HEK293 (cell line): ENCODE data around the gene CYS1.

Experiments used
- CTCF ChIA-PET: fragments of 350-600 bp; formaldehyde crosslinking; extraction: SDS; loops from one replicate; lab custom pipeline; 2021; ENCODE audit warnings: antibody characterized with exemption; lab: Yijun Ruan, JAX
- POLR2A ChIA-PET: fragments of 300-600 bp; formaldehyde crosslinking; extraction: SDS; loops from one replicate; lab custom pipeline; 2020; ENCODE audit warnings: antibody characterized with exemption, inconsistent platforms; lab: Yijun Ruan, JAX
- H3K27ac ChIP-seq: fragments of 200-500 bp; sonication (Bioruptor generic); 2 replicates; pipeline ENCODE4 v1.5.1; 2014; ENCODE audit warnings: low read depth, low read length, control low read depth, inconsistent platforms; ENCODE audit errors: extremely low read depth
- H3K36me3 ChIP-seq, 2 experiments: fragments of 200-500 bp in 1 of 2; sonication (Bioruptor generic) in 1 of 2; 1 replicate in 1 of 2; 2 replicates in 1 of 2; pipeline ENCODE4 v1.5.1; 2014 to 2017; ENCODE audit warnings: inconsistent platforms in 2 of 2, low read length in 2 of 2; ENCODE audit not compliant: control insufficient read depth in 2 of 2, insufficient read depth in 1 of 2
- H3K4me1 ChIP-seq: fragments of 200-500 bp; sonication (Bioruptor generic); 2 replicates; pipeline ENCODE4 v1.5.1; 2014; ENCODE audit warnings: mild to moderate bottlenecking, low read length, inconsistent platforms; ENCODE audit not compliant: control insufficient read depth, insufficient read depth
- H3K4me3 ChIP-seq: 2 replicates; pipeline ENCODE4 v1.5.1; 2011; ENCODE audit warnings: low read depth, mild to moderate bottlenecking, control low read depth, low read length, moderate library complexity
- H3K9me3 ChIP-seq: fragments of 200-500 bp; sonication (Bioruptor generic); 2 replicates; pipeline ENCODE4 v1.5.1; 2014; ENCODE audit warnings: low read depth, low read length, inconsistent platforms; ENCODE audit not compliant: control insufficient read depth, insufficient read depth
- KLF16 ChIP-seq: fragments of 450-650 bp; formaldehyde crosslinking; IDR thresholded peaks from 2 replicates; pipeline ENCODE4 v1.5.1; 2017; ENCODE audit warnings: missing biosample characterization, missing genetic modification characterization
- PBX3 ChIP-seq: sonication (generic); formaldehyde crosslinking; IDR thresholded peaks from 2 replicates; pipeline ENCODE4 v1.8.1; 2022; ENCODE audit warnings: mild to moderate bottlenecking, moderate library complexity, missing genetic modification reagents
- PRDM6 ChIP-seq: fragments of 450-650 bp; formaldehyde crosslinking; IDR thresholded peaks from 2 replicates; pipeline ENCODE4 v1.5.1; 2017; ENCODE audit warnings: missing biosample characterization, missing genetic modification characterization
- REST ChIP-seq: fragments of 450-650 bp; formaldehyde crosslinking; IDR thresholded peaks from 2 replicates; pipeline ENCODE4 v1.5.1; 2016; ENCODE audit warnings: missing biosample characterization, missing genetic modification characterization
- SCRT2 ChIP-seq: fragments of 450-650 bp; formaldehyde crosslinking; IDR thresholded peaks from 2 replicates; pipeline ENCODE4 v1.5.1; 2016; ENCODE audit warnings: missing biosample characterization, missing genetic modification characterization
- TCF7L2 ChIP-seq: IDR thresholded peaks from 2 replicates; pipeline ENCODE4 v1.6.1; 2011; ENCODE audit warnings: low read depth, mild to moderate bottlenecking, inconsistent platforms, low read length, moderate library complexity, borderline replicate concordance
- ZBTB1 ChIP-seq: fragments of 450-650 bp; formaldehyde crosslinking; IDR thresholded peaks from 2 replicates; pipeline ENCODE4 v1.5.1; 2016; ENCODE audit warnings: missing biosample characterization, missing genetic modification characterization
- ZFP37 ChIP-seq: fragments of 450-650 bp; formaldehyde crosslinking; IDR thresholded peaks from 2 replicates; pipeline ENCODE4 v1.5.1; 2016; ENCODE audit warnings: missing biosample characterization, missing genetic modification characterization
- ZNF174 ChIP-seq: fragments of 450-650 bp; formaldehyde crosslinking; IDR thresholded peaks from 2 replicates; pipeline ENCODE4 v1.5.0; 2017; ENCODE audit warnings: missing biosample characterization, mild to moderate bottlenecking, missing genetic modification characterization
- ZNF398 ChIP-seq: fragments of 450-650 bp; formaldehyde crosslinking; IDR thresholded peaks from 2 replicates; pipeline ENCODE4 v1.5.1; 2017; ENCODE audit warnings: missing biosample characterization, missing genetic modification characterization
- ZNF423 ChIP-seq: fragments of 450-650 bp; formaldehyde crosslinking; IDR thresholded peaks from 2 replicates; pipeline ENCODE4 v1.5.1; 2016; ENCODE audit warnings: missing biosample characterization, missing genetic modification characterization
- ZNF48 ChIP-seq: fragments of 450-650 bp; formaldehyde crosslinking; IDR thresholded peaks from 2 replicates; pipeline ENCODE4 v1.5.1; 2016; ENCODE audit warnings: missing biosample characterization, missing genetic modification characterization
- ZNF544 ChIP-seq: fragments of 450-650 bp; formaldehyde crosslinking; IDR thresholded peaks from 2 replicates; pipeline ENCODE4 v1.5.0; 2017; ENCODE audit warnings: missing biosample characterization, missing genetic modification characterization
- ZNF555 ChIP-seq: fragments of 450-650 bp; formaldehyde crosslinking; conservative IDR thresholded peaks from 2 replicates; pipeline ENCODE4 v1.5.1; 2017; ENCODE audit warnings: missing biosample characterization, mild to moderate bottlenecking, missing genetic modification characterization, inconsistent platforms
- ZNF561 ChIP-seq: fragments of 450-650 bp; IDR thresholded peaks from 2 replicates; pipeline ENCODE4 v1.5.1; 2018; ENCODE audit warnings: missing biosample characterization, missing genetic modification characterization, borderline replicate concordance
- ZSCAN5A ChIP-seq: fragments of 450-650 bp; formaldehyde crosslinking; IDR thresholded peaks from 2 replicates; pipeline ENCODE4 v1.5.1; 2016; ENCODE audit warnings: missing biosample characterization, missing genetic modification characterization

CYS1 gene

GRCh38 chr2:10083046-10083445 lies 2.8 kb upstream of the CYS1 start:
- ChIA-PET POLR2A (interaction anchor here (0.9 kb wide), 1 partner anchor 10 kb away, joined by 4 read pairs; no protein-coding TSS in a partner anchor), CTCF (interaction anchor here (0.6 to 6.5 kb wide), 7 partner anchors 10 to 406 kb away, joined by 3 to 46 read pairs (median 3); no protein-coding TSS in a partner anchor)
- TF ChIP-seq ZNF48 (tag by site-specific recombination) (no peak), PRDM6 (tag by site-specific recombination) (0 out of 2 replicates have a peak, but pooled peaks have one; percentile 29)
- Histone ChIP-seq H3K4me1 (0 out of 2 replicates have a peak, but pooled peaks cover 11% of the 10 kb centered on the region), H3K36me3 (no peaks in the 10 kb centered on the region), H3K9me3 (no peaks in the 10 kb centered on the region), H3K27ac (no peak overlapping the region), H3K4me3 (no peak overlapping the region)

- CTCF ChIA-PET, result interaction anchor here (0.6 to 2.4 kb wide), 3 partner anchors 8 to 354 kb away, joined by 3 to 14 read pairs (median 4); no protein-coding TSS in a partner anchor
- peak overlapping the region; percentile 29 for H3K4me3 ChIP-seq
Observed at GRCh38 chr2:10080536-10081304, 509 bp upstream of the CYS1 start.

GRCh38 chr2:10079266-10079869 lies 843 bp downstream of the CYS1 start:
- no peaks in the 10 kb centered on the region for H3K9me3 ChIP-seq
- peak overlapping the region; percentile 49; the same call in 1 of the 2 replicates for H3K27ac ChIP-seq
- CTCF ChIA-PET, result interaction anchor here (0.6 to 2.4 kb wide), 10 partner anchors 13 to 355 kb away, joined by 3 to 14 read pairs (median 4); no protein-coding TSS in a partner anchor
- H3K4me1 ChIP-seq, result 0 out of 2 replicates have a peak, but pooled peaks cover 11% of the 10 kb centered on the region
- POLR2A ChIA-PET, result interaction anchor here (1.0 kb wide), 1 partner anchor 43 kb away, joined by 3 read pairs; the partner anchor contains the start of gene RRM2
- H3K4me3 ChIP-seq, result peak overlapping the region; percentile 29
- H3K36me3 ChIP-seq, result no peaks in the 10 kb centered on the region; a peak in 1 of 3 replicates
- TF ChIP-seq KLF16 (tag by site-specific recombination) (no peak), ZBTB1 (no peak), SCRT2 (no peak), REST (tag by site-specific recombination) (no peak), ZNF544 (tag by site-specific recombination) (no peak), ZNF561 (0 out of 2 replicates have a peak, but pooled peaks have one; percentile 28), ZNF555 (tag by site-specific recombination) (no peak), ZFP37 (tag by site-specific recombination) (no peak), PBX3 (no peak), ZNF174 (tag by site-specific recombination) (no peak), ZSCAN5A (tag by site-specific recombination) (no peak), ZNF423 (tag by site-specific recombination) (no peak)

More at GRCh38 chr2:10080536-10081304, 509 bp upstream of the CYS1 start:
- Histone ChIP-seq H3K9me3 (no peaks in the 10 kb centered on the region), H3K36me3 (no peaks in the 10 kb centered on the region; a peak in 1 of 3 replicates), H3K4me1 (0 out of 2 replicates have a peak, but pooled peaks cover 11% of the 10 kb centered on the region), H3K27ac (no peak overlapping the region)
- TF ChIP-seq TCF7L2 (no peak), ZNF398 (tag by site-specific recombination) (peak; percentile 41; the same call in 1 of the 2 replicates)
- POLR2A ChIA-PET, result interaction anchor here (0.6 kb wide), 1 partner anchor 248 kb away, joined by 3 read pairs; no protein-coding TSS in a partner anchor
